ENCODE results near the gene PRKAR1B. TPM values are rescaled to one million over a fixed set of nuclear protein-coding genes. Genes with fewer than 3 reads are reported as not detected.

The PRKAR1B gene
- total RNA-seq, 1 experiment from 2014 or later, result 14.1 TPM

GRCh38 chr7:564176-564865 is 162.8 kb downstream of the PRKAR1B start:
- DNase-seq (ENCODE audit: low read depth, low spot score), result no peak
- H2AFZ ChIP-seq (ENCODE audit: low read depth, low read length, poor library complexity, severe bottlenecking), result no peak overlapping the region
- intact Hi-C loops (cut with micrococcal nuclease), result no loop called here
- CTCF ChIA-PET, result no interaction called here
- H3K9me3 ChIP-seq (ENCODE audit: control insufficient read depth in 1 of 2, insufficient read depth in 1 of 2, low read depth in 1 of 2, low read length in 2 of 2), result no peaks in the 10 kb centered on the region
- ATAC-seq, result no peak
- no TSS peak for BruUV-seq (replicated peaks)
- H3K36me3 ChIP-seq (ENCODE audit: control insufficient read depth in 1 of 2, insufficient read depth in 2 of 2, low read length in 2 of 2), result no peaks in the 10 kb centered on the region
- H3K79me2 ChIP-seq (ENCODE audit: insufficient read depth, low read length), result no peaks in the 10 kb centered on the region
- no peak overlapping the region for H3K9ac ChIP-seq (ENCODE audit: low read length)
- no peaks in the 10 kb centered on the region for H3K27me3 ChIP-seq (ENCODE audit: insufficient read depth, low read length)
- TF ChIP-seq POLR2A (IDR thresholded peaks at IDR 0.05; ENCODE audit: borderline replicate concordance, extremely low read depth, insufficient read depth, insufficient read length) (no peak), POLR2AphosphoS5 (IDR thresholded peaks at IDR 0.05; ENCODE audit: low read depth, low read length) (no peak), SIN3A (IDR thresholded peaks at IDR 0.05; ENCODE audit: low read depth) (no peak), JUND (IDR thresholded peaks at IDR 0.05) (no peak), YY1 (IDR thresholded peaks at IDR 0.05; ENCODE audit: extremely low read depth, insufficient replicate concordance, low read depth, low read length) (no peak), ELF1 (IDR thresholded peaks at IDR 0.05; ENCODE audit: borderline replicate concordance, low read depth) (no peak), ATF3 (IDR thresholded peaks at IDR 0.05) (no peak), EZH2phosphoT487 (IDR thresholded peaks at IDR 0.05; ENCODE audit: borderline replicate concordance) (no peak), SRF (IDR thresholded peaks at IDR 0.05; ENCODE audit: low read depth) (no peak), FOSL1 (IDR thresholded peaks at IDR 0.05; ENCODE audit: low read depth) (no peak), TCF7L2 (IDR thresholded peaks at IDR 0.05; ENCODE audit: borderline replicate concordance, extremely low read depth, insufficient read depth, insufficient read length) (no peak)
- TF ChIP-seq, protein P1, sequence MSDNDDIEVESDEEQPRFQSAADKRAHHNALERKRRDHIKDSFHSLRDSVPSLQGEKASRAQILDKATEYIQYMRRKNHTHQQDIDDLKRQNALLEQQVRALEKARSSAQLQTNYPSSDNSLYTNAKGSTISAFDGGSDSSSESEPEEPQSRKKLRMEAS (IDR thresholded peaks at IDR 0.05), result no peak
- POLR2A ChIA-PET, result no interaction called here
- H3K4me3 ChIP-seq (replicated peaks in 1 of 2; ENCODE audit: low read depth in 1 of 2, low read length in 2 of 2), result no peak overlapping the region
- no peaks in the 10 kb centered on the region for H3K9me2 ChIP-seq (ENCODE audit: insufficient read depth)
- no peak overlapping the region for H3K27ac ChIP-seq (ENCODE audit: low read depth, low read length)
- H3K4me2 ChIP-seq (ENCODE audit: low read length), result no peak overlapping the region
- H3K4me1 ChIP-seq (ENCODE audit: control insufficient read depth in 1 of 2, insufficient read depth in 2 of 2, low read length in 2 of 2), result no peaks in the 10 kb centered on the region
- H4K20me1 ChIP-seq (ENCODE audit: insufficient read depth), result no peaks in the 10 kb centered on the region
- RAD21 ChIA-PET (ENCODE audit: low non-redundant PET in 1 of 2, low total read pairs in 2 of 2, uncharacterized antibody in 2 of 2, unreplicated experiment in 2 of 2), result no interaction called here

Measured in HCT116 (cell line).